OCI-LY3 (cell line): ENCODE data around the gene TTYH2.

ENCODE experiments used
- H2AFZ ChIP-seq: fragments of 200-600, 300-600 bp; shearing (Covaris generic); 2 replicates; pipeline ENCODE4 v1.6.0; 2014; ENCODE audit warnings: antibody characterized with exemption, low read depth, low read length
- H3K27ac ChIP-seq: fragments of 200-600, 300-600 bp; sonication (generic); 2 replicates; pipeline ENCODE4 v1.5.1; 2014; ENCODE audit warnings: mild to moderate bottlenecking, low read length, moderate library complexity, mixed read lengths
- H3K27me3 ChIP-seq: fragments of 200-600, 300-600 bp; sonication (generic); 2 replicates; pipeline ENCODE4 v1.6.1; 2014; ENCODE audit warnings: low read depth, low read length, mixed read lengths
- H3K36me3 ChIP-seq: fragments of 200-600, 300-600 bp; sonication (generic); replicated peaks from 2 replicates; pipeline ENCODE3; 2014; ENCODE audit warnings: low read depth, low read length, mixed read lengths
- H3K4me1 ChIP-seq: fragments of 300-600, 200-600 bp; sonication (generic); 2 replicates; pipeline ENCODE4 v1.6.1; 2014; ENCODE audit warnings: low read length, mixed read lengths
- H3K4me2 ChIP-seq: fragments of 200-600, 300-600 bp; sonication (generic); 2 replicates; pipeline ENCODE4 v1.6.1; 2014; ENCODE audit warnings: low read length, mixed read lengths
- H3K4me3 ChIP-seq: fragments of 300-600, 200-600 bp; sonication (generic); 2 replicates; pipeline ENCODE4 v1.5.1; 2014; ENCODE audit warnings: antibody characterized with exemption, mild to moderate bottlenecking, low read length, moderate library complexity
- H3K79me2 ChIP-seq: fragments of 300-600, 200-600 bp; shearing (Covaris generic); 2 replicates; pipeline ENCODE4 v1.6.1; 2014; ENCODE audit warnings: mild to moderate bottlenecking, low read length, mixed read lengths
- H3K9ac ChIP-seq: fragments of 300-600, 200-600 bp; shearing (Covaris generic); 2 replicates; pipeline ENCODE4 v1.6.0; 2014; ENCODE audit warnings: mild to moderate bottlenecking, low read length, moderate library complexity
- H3K9me3 ChIP-seq: fragments of 200-600, 300-600 bp; shearing (Covaris generic); 2 replicates; pipeline ENCODE4 v1.6.1; 2014; ENCODE audit warnings: low read length, mixed read lengths; ENCODE audit not compliant: insufficient read depth
- H4K20me1 ChIP-seq: fragments of 200-600, 300-600 bp; sonication (generic); 2 replicates; pipeline ENCODE4 v1.6.1; 2016; ENCODE audit warnings: low read length, mixed read lengths; ENCODE audit not compliant: insufficient read depth
- EZH2phosphoT487 ChIP-seq: fragments of 200-600 bp; shearing (Covaris generic); IDR thresholded peaks from 2 replicates; pipeline ENCODE4 v1.6.1; 2018; ENCODE audit warnings: antibody characterized with exemption, mixed run types, low read depth
- TF ChIP-seq, protein P1 (sequence below): fragments of 200-600, 300-600 bp; sonication (generic); IDR thresholded peaks from 2 replicates; pipeline ENCODE4 v1.5.1; 2014; ENCODE audit warnings: antibody characterized with exemption, low read length, low read depth

Gene TTYH2

GRCh38 chr17:74233937-74234336, 20.6 kb downstream of the TTYH2 start:
- no peak overlapping the region for H2AFZ ChIP-seq
- no peaks in the 10 kb centered on the region for H3K79me2 ChIP-seq
- no peaks in the 10 kb centered on the region for H3K36me3 ChIP-seq
- no peak overlapping the region for H3K4me2 ChIP-seq
- H3K27ac ChIP-seq = no peak overlapping the region
- no peak overlapping the region for H3K9ac ChIP-seq
- H3K4me1 ChIP-seq = no peaks in the 10 kb centered on the region
- no peaks in the 10 kb centered on the region for H3K27me3 ChIP-seq
- H3K9me3 ChIP-seq = no peaks in the 10 kb centered on the region
- no peak overlapping the region for H3K4me3 ChIP-seq
- TF ChIP-seq, protein P1, sequence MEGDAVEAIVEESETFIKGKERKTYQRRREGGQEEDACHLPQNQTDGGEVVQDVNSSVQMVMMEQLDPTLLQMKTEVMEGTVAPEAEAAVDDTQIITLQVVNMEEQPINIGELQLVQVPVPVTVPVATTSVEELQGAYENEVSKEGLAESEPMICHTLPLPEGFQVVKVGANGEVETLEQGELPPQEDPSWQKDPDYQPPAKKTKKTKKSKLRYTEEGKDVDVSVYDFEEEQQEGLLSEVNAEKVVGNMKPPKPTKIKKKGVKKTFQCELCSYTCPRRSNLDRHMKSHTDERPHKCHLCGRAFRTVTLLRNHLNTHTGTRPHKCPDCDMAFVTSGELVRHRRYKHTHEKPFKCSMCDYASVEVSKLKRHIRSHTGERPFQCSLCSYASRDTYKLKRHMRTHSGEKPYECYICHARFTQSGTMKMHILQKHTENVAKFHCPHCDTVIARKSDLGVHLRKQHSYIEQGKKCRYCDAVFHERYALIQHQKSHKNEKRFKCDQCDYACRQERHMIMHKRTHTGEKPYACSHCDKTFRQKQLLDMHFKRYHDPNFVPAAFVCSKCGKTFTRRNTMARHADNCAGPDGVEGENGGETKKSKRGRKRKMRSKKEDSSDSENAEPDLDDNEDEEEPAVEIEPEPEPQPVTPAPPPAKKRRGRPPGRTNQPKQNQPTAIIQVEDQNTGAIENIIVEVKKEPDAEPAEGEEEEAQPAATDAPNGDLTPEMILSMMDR = no peak
- no peak for TF ChIP-seq EZH2phosphoT487
- no peaks in the 10 kb centered on the region for H4K20me1 ChIP-seq

GRCh38 chr17:74234486-74234885, 21.1 kb downstream of the TTYH2 start:
- Histone ChIP-seq H3K4me2 (no peak overlapping the region), H3K27me3 (no peaks in the 10 kb centered on the region), H2AFZ (no peak overlapping the region), H4K20me1 (no peaks in the 10 kb centered on the region), H3K4me3 (no peak overlapping the region), H3K36me3 (no peaks in the 10 kb centered on the region), H3K27ac (no peak overlapping the region), H3K79me2 (no peaks in the 10 kb centered on the region), H3K9me3 (no peaks in the 10 kb centered on the region), H3K9ac (no peak overlapping the region), H3K4me1 (no peaks in the 10 kb centered on the region)
- no peak for TF ChIP-seq EZH2phosphoT487
- TF ChIP-seq, protein P1 = no peak

GRCh38 chr17:74235040-74235581, 21.7 kb downstream of the TTYH2 start:
- Histone ChIP-seq H2AFZ (no peak overlapping the region), H3K79me2 (no peaks in the 10 kb centered on the region), H3K4me1 (no peaks in the 10 kb centered on the region), H3K36me3 (no peaks in the 10 kb centered on the region), H3K4me3 (no peak overlapping the region), H3K27ac (no peak overlapping the region), H3K9ac (no peak overlapping the region), H4K20me1 (no peaks in the 10 kb centered on the region), H3K9me3 (no peaks in the 10 kb centered on the region), H3K27me3 (no peaks in the 10 kb centered on the region), H3K4me2 (no peak overlapping the region)
- TF ChIP-seq EZH2phosphoT487 = no peak
- TF ChIP-seq, protein P1 = no peak

DNA sequence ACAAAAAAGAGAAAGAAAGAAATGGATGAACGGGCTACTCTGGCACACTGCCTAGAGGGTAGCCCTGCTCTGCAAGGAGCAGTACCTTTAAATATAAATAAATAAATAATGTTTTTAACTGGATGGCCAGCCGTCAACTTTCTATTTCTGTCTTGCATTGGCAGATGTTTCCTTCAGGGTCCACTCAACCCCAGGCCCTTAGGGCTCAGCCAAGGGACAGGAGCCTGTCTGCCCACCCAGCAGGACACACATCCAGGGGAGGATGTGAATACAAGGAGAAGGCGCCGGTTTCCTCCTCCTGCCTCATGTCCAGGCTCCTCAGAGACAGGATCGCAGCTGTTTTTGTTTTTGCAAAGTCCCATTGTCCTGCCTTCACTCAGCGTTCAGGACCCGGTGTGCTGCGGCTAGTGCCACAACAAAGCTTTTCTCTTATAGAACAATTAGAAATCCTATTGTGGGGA, 22.6 kb downstream of the TTYH2 start:
- Histone ChIP-seq H3K79me2 (no peaks in the 10 kb centered on the region), H3K4me3 (no peak overlapping the region), H3K4me1 (no peaks in the 10 kb centered on the region), H3K4me2 (no peak overlapping the region), H4K20me1 (no peaks in the 10 kb centered on the region), H3K9me3 (no peaks in the 10 kb centered on the region), H3K9ac (no peak overlapping the region), H3K27ac (no peak overlapping the region), H2AFZ (no peak overlapping the region), H3K27me3 (no peaks in the 10 kb centered on the region), H3K36me3 (no peaks in the 10 kb centered on the region)
- TF ChIP-seq, protein P1 = no peak
- TF ChIP-seq EZH2phosphoT487 = no peak
